Kidney (tissue), 14 donors: ENCODE results near the gene DCAF12. TPM values are rescaled to one million over a fixed set of nuclear protein-coding genes. Genes with fewer than 3 reads are reported as not detected.

Source experiments
- DNase-seq, 5 donors: peaks; one replicate each; pipeline ENCODE4 v3.0.0-alpha.2; 2013 to 2020
- FAIRE-seq: peaks from 2 replicates; lab custom pipeline; 2012; peaks lifted over from hg19 to GRCh38; lab: Jason Lieb, UNC
- H3K27ac ChIP-seq, 2 donors: one replicate each; pipeline ENCODE4 v1.7.0; 2013; ENCODE audit warnings: low read depth in 2 of 2, low read length in 2 of 2, inconsistent platforms in 1 of 2
- H3K27me3 ChIP-seq: one replicate; pipeline ENCODE4 v1.7.1; 2013; ENCODE audit warnings: low read length, inconsistent platforms; ENCODE audit not compliant: control insufficient read depth, insufficient read depth
- H3K36me3 ChIP-seq, 3 donors: one replicate each; pipeline versions ENCODE4 v1.7.0 to v1.7.1; 2013; ENCODE audit warnings: low read length in 3 of 3, control low read depth in 1 of 3, inconsistent platforms in 1 of 3; ENCODE audit not compliant: insufficient read depth in 3 of 3, control insufficient read depth in 2 of 3
- H3K4me1 ChIP-seq, 3 donors: one replicate each; pipeline versions ENCODE4 v1.7.0 to v1.7.1; 2013; ENCODE audit warnings: low read length in 3 of 3, inconsistent platforms in 1 of 3, low read depth in 1 of 3; ENCODE audit not compliant: control insufficient read depth in 2 of 3, insufficient read depth in 2 of 3
- H3K4me3 ChIP-seq, 3 donors: one replicate each; pipeline versions ENCODE4 v1.7.0 to v1.8.1; 2013; ENCODE audit warnings: low read length in 3 of 3, control low read depth in 1 of 3, inconsistent platforms in 1 of 3
- H3K9ac ChIP-seq, 3 donors: one replicate each; pipeline versions ENCODE4 v1.7.0 to v1.7.1; 2013; ENCODE audit warnings: low read length in 3 of 3, control low read depth in 1 of 3, inconsistent platforms in 1 of 3
- H3K9me3 ChIP-seq, 3 donors: one replicate each; pipeline versions ENCODE4 v1.7.0 to v1.7.1; 2013; ENCODE audit warnings: low read length in 3 of 3, control low read depth in 1 of 3, inconsistent platforms in 1 of 3; ENCODE audit not compliant: control insufficient read depth in 2 of 3, insufficient read depth in 1 of 3
- CTCF ChIP-seq: IDR thresholded peaks from 3 replicates; pipeline ENCODE4 v1.5.1; 2012; ENCODE audit warnings: mild to moderate bottlenecking, moderate library complexity, borderline replicate concordance; ENCODE audit not compliant: insufficient read depth; ENCODE audit errors: extremely low read depth
- intact Hi-C: fragments of 100-400 bp; cut with DNase I; formaldehyde crosslinking; loops from one replicate; pipeline ENCODE4 v1.11.1; 2022
- polyA plus RNA-seq: library from polyadenylated mRNA; stranded (reverse); fragments of 350-450 nt; fragmentation: Illumina TruSeq; extraction: RNeasy Lipid Tissue Mini Kit (QIAGEN cat#74804); gene quantifications from one replicate; pipeline ENCODE4 v1.2.3, GENCODE V29; 2014; ENCODE audit warnings: low read depth, low replicate concordance; ENCODE audit not compliant: insufficient read depth
- total RNA-seq: library from RNA; stranded (reverse); fragmentation: NEBNext Ultra II Directional; extraction: Animal tissue kit (Norgen Biotek cat#: 25700); gene quantifications from one replicate; pipeline ENCODE4 v1.2.1, GENCODE V29; 2021
- donor health status: control.
- donor health status: control.
- donor health status: control.
- donor health status: control.
- donor health status: control.
- donor health status: DM: yes; HTN: yes; CAD: no.
- donor health status: Normal renal cell carcinoma (clear cell type).

The DCAF12 gene
- total and polyA plus RNA-seq, 2 donors from 2014 or later = 11.8 to 33.0 TPM

DNA sequence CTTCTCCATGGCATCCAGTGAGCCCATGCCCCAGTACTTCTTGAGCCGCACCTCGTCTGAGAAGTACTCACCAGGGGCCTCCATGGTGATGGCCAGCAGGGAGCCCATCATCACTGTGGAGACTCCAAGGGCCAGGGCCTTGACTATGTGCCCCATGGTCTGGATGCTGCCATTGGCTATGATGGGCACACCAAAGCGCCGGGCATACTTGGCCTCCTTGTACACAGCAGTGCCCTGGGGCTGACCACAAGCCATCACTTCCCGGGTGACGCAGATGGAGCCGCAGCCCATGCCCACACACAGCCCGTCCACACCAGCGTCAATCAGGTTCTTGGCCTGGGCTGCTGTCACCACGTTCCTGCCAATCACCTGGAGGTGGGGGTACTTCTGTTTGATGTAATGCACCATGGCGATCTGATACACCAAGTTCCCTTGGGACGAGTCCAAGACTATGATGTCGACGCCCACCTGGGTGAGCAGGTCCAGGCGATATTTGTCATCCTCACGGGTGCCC, 7.0 kb upstream of the DCAF12 start:
- Histone ChIP-seq H3K36me3 (no peaks in the 10 kb centered on the region), H3K4me3 (no peak overlapping the region), H3K9me3 (no peaks in the 10 kb centered on the region), H3K4me1 (no peaks in the 10 kb centered on the region), H3K27me3 (no peaks in the 10 kb centered on the region), H3K27ac (no peak overlapping the region), H3K9ac (no peak overlapping the region)
- intact Hi-C loops = no loop called here
- DNase-seq (no peak), FAIRE-seq (no peak)
- no peak for TF ChIP-seq CTCF

GRCh38 chr9:34131571-34131970, 5.1 kb upstream of the DCAF12 start:
- peaks cover 0 to 2% (median 0%) of the 10 kb centered on the region in 3 donors for H3K4me1 ChIP-seq
- no peaks in the 10 kb centered on the region for H3K9me3 ChIP-seq
- DNase-seq (no peak), FAIRE-seq (no peak)
- TF ChIP-seq CTCF = no peak
- H3K9ac ChIP-seq = no peak overlapping the region
- H3K36me3 ChIP-seq = no peaks in the 10 kb centered on the region
- no peak overlapping the region for H3K27ac ChIP-seq
- H3K27me3 ChIP-seq = no peaks in the 10 kb centered on the region
- no peak overlapping the region for H3K4me3 ChIP-seq
- intact Hi-C loops = no loop called here

DNA sequence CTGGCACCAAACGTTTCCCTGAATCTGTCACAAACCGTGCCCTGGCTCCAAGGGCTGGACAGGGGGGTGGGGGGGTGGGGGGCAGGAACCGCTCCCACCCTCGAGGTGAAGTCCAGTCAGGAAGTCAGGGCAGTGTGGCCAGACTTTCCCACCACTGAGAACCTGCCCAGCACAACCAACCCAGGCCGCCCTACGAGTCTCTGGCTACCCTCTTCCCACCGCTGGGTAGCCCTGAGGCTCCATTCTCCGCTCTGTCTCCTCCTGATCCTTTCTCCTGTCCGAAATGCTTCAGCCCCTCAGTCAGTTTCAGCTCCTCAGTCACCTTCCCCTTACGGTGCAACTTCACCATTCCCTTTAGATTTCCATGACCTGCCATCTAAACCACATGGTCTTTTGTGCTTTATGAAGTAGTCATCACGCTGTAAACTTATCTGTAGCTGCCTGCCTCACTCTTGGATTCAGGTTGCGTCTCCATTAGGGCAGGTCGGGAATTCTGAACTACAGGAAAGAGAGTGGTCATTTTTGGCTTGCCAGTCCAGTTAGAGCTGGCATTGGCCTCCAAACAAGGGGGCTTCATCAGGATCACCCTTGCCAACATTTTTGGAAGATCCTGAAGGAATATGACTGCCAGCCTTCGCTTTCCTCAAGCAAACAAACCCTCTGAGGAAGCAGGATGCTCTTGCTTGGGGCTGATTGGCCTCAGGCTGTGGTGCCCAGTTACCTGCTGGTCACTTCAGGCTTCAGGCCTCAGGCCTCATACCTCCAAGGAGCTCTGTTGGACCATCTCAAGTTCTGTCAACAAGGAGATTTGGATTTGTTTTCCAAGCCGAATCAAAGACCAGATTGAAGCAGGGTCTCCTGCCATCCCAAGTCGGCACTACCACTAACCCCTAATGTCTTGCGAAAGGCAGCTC, 794 bp upstream of the DCAF12 start:
- H3K27ac ChIP-seq = peak overlapping the region; percentile 89 to 90
- H3K9ac ChIP-seq = peak overlapping the region; percentile 57 to 71 (median 67)
- H3K4me1 ChIP-seq = peaks cover 0 to 10% (median 8%) of the 10 kb centered on the region in 3 donors
- peaks cover 0 to 10% (median 0%) of the 10 kb centered on the region in 3 donors for H3K36me3 ChIP-seq
- intact Hi-C loops = no loop called here
- H3K9me3 ChIP-seq = no peaks in the 10 kb centered on the region
- no peaks in the 10 kb centered on the region for H3K27me3 ChIP-seq
- DNase-seq (no peak), FAIRE-seq (no peak)
- H3K4me3 ChIP-seq = peak overlapping the region; percentile 83 to 96 (median 95)
- no peak for TF ChIP-seq CTCF
